Uterus (tissue), 4 donors: ENCODE data around the gene MEMO1. TPM values are rescaled to one million over a fixed set of nuclear protein-coding genes. Genes with fewer than 3 reads are reported as not detected.
"Not testable (repeated sequence)": the region's sequence is repeated elsewhere in the genome, so short reads cannot be mapped to it uniquely, and the experiment has no call there.

Experiments
- DNase-seq, 2 donors: peaks; one replicate each; pipeline ENCODE4 v3.0.0-alpha.2; 2019 to 2020
- H3K27ac ChIP-seq, 2 donors: fragments of 200-600 bp; sonication (generic); 1 replicate in 1 of 2; 2 replicates in 1 of 2; pipeline ENCODE4 v1.5.1; 2016 to 2018
- H3K27me3 ChIP-seq, 2 donors: fragments of 200-600 bp; sonication (generic); one replicate each; pipeline ENCODE4 v1.5.1; 2018 to 2019; ENCODE audit warnings: control low read depth in 1 of 2
- H3K36me3 ChIP-seq, 2 donors: fragments of 200-600 bp; sonication (generic); one replicate each; pipeline ENCODE4 v1.5.1; 2019; ENCODE audit warnings: control low read depth in 1 of 2
- H3K4me1 ChIP-seq, 2 donors: fragments of 200-600 bp; sonication (generic); one replicate each; pipeline ENCODE4 v1.5.1; 2018 to 2019; ENCODE audit warnings: control low read depth in 1 of 2
- H3K4me3 ChIP-seq, 2 donors: fragments of 200-600 bp; sonication (generic); 1 replicate in 1 of 2; 2 replicates in 1 of 2; pipeline ENCODE4 v1.5.1; 2018 to 2019; ENCODE audit warnings: mild to moderate bottlenecking in 1 of 2
- H3K9me3 ChIP-seq, 2 donors: fragments of 200-600 bp; sonication (generic); one replicate each; pipeline ENCODE4 v1.5.1; 2019; ENCODE audit warnings: control low read depth in 1 of 2
- POLR2A ChIP-seq, 2 donors: fragments of 450-650 bp; IDR thresholded peaks; one replicate each; pipeline ENCODE4 v1.6.1; 2016; ENCODE audit warnings: antibody characterized with exemption in 2 of 2, mild to moderate bottlenecking in 1 of 2, moderate library complexity in 1 of 2
- intact Hi-C: fragments of 100-400 bp; cut with DNase I; formaldehyde crosslinking; loops from one replicate; pipeline ENCODE4 v1.15.1; 2023; ENCODE audit warnings: low total_unique reads
- total RNA-seq, 4 donors: library from RNA; depleted of rRNA in 3 of 4; stranded (reverse); fragments of >200 nt in 3 of 4; gene quantifications; one replicate each; pipeline versions ENCODE4 v1.1.0 to v1.2.4, GENCODE V29; 2014 to 2023
- TF ChIP-seq, protein P1 (sequence below), 4 experiments: fragments of 200-600 bp in 2 of 4; fragments of 450-650 bp in 2 of 4; sonication (generic) in 2 of 4; IDR thresholded peaks; one replicate each; pipeline ENCODE4 v1.5.1; 2016 to 2019; ENCODE audit warnings: antibody characterized with exemption in 4 of 4, mild to moderate bottlenecking in 2 of 4, moderate library complexity in 1 of 4
- donor health status: DM: yes; HTN: yes; CAD: no.

The MEMO1 gene
- total RNA-seq, 4 donors from 2014 or later, result 7.9 to 51.1 (median 23.3) TPM

DNA sequence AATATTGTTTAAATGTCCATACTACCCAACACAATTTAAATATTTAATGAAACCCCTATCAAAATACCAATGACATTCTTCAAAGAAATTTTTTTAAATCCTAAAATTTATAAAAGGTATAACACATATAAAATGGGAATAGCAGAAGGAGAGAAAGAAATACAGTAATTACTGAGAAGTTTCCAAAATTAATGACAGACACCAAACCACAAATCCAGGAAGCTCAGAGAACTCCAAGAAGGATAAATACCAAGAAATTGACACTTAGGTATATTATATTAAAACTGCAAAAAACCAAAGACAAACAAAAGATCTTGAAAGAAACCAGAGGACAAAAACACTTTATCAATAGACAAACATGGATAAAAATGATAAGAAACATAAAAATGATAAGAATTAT is 101.1 kb downstream of the MEMO1 start:
- no peaks in the 10 kb centered on the region for H3K36me3 ChIP-seq
- no peak overlapping the region for H3K27ac ChIP-seq
- DNase-seq, result no peak
- TF ChIP-seq, protein P1, sequence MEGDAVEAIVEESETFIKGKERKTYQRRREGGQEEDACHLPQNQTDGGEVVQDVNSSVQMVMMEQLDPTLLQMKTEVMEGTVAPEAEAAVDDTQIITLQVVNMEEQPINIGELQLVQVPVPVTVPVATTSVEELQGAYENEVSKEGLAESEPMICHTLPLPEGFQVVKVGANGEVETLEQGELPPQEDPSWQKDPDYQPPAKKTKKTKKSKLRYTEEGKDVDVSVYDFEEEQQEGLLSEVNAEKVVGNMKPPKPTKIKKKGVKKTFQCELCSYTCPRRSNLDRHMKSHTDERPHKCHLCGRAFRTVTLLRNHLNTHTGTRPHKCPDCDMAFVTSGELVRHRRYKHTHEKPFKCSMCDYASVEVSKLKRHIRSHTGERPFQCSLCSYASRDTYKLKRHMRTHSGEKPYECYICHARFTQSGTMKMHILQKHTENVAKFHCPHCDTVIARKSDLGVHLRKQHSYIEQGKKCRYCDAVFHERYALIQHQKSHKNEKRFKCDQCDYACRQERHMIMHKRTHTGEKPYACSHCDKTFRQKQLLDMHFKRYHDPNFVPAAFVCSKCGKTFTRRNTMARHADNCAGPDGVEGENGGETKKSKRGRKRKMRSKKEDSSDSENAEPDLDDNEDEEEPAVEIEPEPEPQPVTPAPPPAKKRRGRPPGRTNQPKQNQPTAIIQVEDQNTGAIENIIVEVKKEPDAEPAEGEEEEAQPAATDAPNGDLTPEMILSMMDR (IDR thresholded peaks at IDR 0.05), result no peak
- TF ChIP-seq POLR2A (IDR thresholded peaks at IDR 0.05), result no peak
- intact Hi-C loops, result no loop called here
- H3K9me3 ChIP-seq, result no peaks in the 10 kb centered on the region
- no peaks in the 10 kb centered on the region for H3K4me1 ChIP-seq
- H3K27me3 ChIP-seq, result no peaks in the 10 kb centered on the region
- H3K4me3 ChIP-seq, result no peak overlapping the region

GRCh38 chr2:31907491-31907890 is 103.3 kb downstream of the MEMO1 start:
- H3K36me3 ChIP-seq, H3K4me3 ChIP-seq, H3K4me1 ChIP-seq, H3K27me3 ChIP-seq, H3K9me3 ChIP-seq, intact Hi-C loops, DNase-seq, H3K27ac ChIP-seq: not testable (repeated sequence)

GRCh38 chr2:31903109-31903780 is 107.6 kb downstream of the MEMO1 start:
- DNase-seq, result no peak
- TF ChIP-seq, protein P1 (IDR thresholded peaks at IDR 0.05), result no peak
- TF ChIP-seq POLR2A (IDR thresholded peaks at IDR 0.05), result no peak
- no peaks in the 10 kb centered on the region for H3K9me3 ChIP-seq
- no peak overlapping the region for H3K4me3 ChIP-seq
- intact Hi-C loops, result no loop called here
- H3K36me3 ChIP-seq, result no peaks in the 10 kb centered on the region
- no peaks in the 10 kb centered on the region for H3K27me3 ChIP-seq
- no peak overlapping the region for H3K27ac ChIP-seq
- H3K4me1 ChIP-seq, result no peaks in the 10 kb centered on the region

DNA sequence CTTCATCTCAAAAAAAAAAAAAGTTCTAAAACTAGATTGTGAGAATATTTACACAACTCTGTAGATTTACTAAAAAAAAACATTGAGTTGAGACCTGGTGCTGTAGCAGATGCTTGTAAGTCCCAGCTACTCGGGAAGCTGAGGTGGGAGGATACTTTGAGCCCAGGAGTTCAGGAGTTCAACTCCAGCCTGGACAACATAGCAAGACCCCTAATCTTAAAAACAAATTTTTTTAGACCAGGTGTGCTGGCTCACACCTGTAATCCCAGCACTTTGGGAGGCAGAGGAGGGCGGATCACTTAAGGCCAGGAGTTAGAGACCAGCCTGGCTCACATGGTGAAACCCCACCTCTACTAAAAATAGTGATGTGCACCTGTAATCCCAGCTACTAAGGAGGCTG is 108.9 kb downstream of the MEMO1 start:
- no peak for TF ChIP-seq POLR2A (IDR thresholded peaks at IDR 0.05)
- TF ChIP-seq, protein P1 (IDR thresholded peaks at IDR 0.05), result no peak
- no peak for DNase-seq
- Histone ChIP-seq H3K27ac (no peak overlapping the region), H3K4me1 (no peaks in the 10 kb centered on the region), H3K36me3 (no peaks in the 10 kb centered on the region), H3K9me3 (peaks cover 0 to 6% of the 10 kb centered on the region in 2 donors), H3K4me3 (no peak overlapping the region), H3K27me3 (no peaks in the 10 kb centered on the region)
- intact Hi-C loops, result no loop called here

DNA sequence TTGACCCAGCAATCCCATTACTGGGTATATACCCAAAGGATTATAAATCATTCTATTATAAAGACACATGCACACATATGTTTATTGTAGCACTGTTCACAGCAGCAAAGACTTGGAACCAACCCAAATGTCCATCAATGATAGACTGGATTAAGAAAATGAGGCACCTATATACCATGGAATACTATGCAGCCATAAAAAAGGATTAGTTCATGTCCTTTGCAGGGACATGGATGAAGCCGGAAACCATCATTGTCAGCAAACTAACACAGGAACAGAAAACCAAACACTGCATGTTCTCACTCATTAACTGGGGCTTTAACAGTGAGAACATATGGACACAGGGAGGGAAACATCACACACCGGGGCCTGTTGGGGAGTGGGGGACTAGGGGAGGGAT is 110.7 kb downstream of the MEMO1 start:
- H3K9me3 ChIP-seq, H3K27me3 ChIP-seq, H3K27ac ChIP-seq, DNase-seq, H3K4me1 ChIP-seq, H3K36me3 ChIP-seq, H3K4me3 ChIP-seq, intact Hi-C loops: not testable (repeated sequence)

GRCh38 chr2:31898346-31898745 is 112.5 kb downstream of the MEMO1 start:
- H3K36me3 ChIP-seq, DNase-seq: not testable (repeated sequence)

DNA sequence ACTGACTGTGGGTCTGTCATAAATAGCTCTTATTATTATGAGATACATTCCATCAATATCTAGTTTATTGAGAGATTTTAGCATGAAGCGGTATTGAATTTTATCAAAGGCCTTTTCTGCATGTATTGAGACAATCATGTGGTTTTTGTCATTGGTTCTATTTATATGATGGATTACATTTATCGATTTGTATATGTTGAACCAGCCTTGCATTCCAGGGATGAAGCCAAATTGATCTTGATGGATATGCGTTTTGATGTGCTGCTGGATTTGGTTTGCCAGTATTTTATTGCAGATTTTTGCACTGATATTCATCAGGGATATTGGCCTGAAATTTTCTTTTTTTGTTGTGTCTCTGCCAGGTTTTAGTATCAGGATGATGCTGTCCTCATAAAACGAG is 113.5 kb downstream of the MEMO1 start:
- H3K4me1 ChIP-seq, H3K9me3 ChIP-seq, DNase-seq, H3K36me3 ChIP-seq, H3K27ac ChIP-seq, H3K4me3 ChIP-seq, intact Hi-C loops, H3K27me3 ChIP-seq: not testable (repeated sequence)

More at GRCh38 chr2:31898346-31898745, 112.5 kb downstream of the MEMO1 start:
- H3K27ac ChIP-seq, H3K4me3 ChIP-seq, H3K9me3 ChIP-seq, intact Hi-C loops, H3K27me3 ChIP-seq, H3K4me1 ChIP-seq: not testable (repeated sequence)
